Adrenal gland (tissue), 5 donors: ENCODE results near the gene TBX3.

Experiments used
- CTCF ChIP-seq, 6 experiments: fragments of 450-650 bp in 4 of 6; fragments of 200-600 bp in 2 of 6; sonication (generic) in 1 of 6; IDR thresholded peaks; 1 replicate in 5 of 6; 2 replicates in 1 of 6; pipeline versions ENCODE4 v1.5.1 to v1.8.0; 2016 to 2021; ENCODE audit warnings: antibody characterized with exemption in 6 of 6, mild to moderate bottlenecking in 2 of 6, moderate library complexity in 1 of 6
- POLR2A ChIP-seq, 2 donors: fragments of 450-650 bp; IDR thresholded peaks; one replicate each; pipeline ENCODE4 v1.6.1; 2017; ENCODE audit warnings: antibody characterized with exemption in 2 of 2, mild to moderate bottlenecking in 2 of 2, moderate library complexity in 1 of 2
- donor health status: DM: no; HTN: no; CAD: no.

GRCh38 chr12:114664651-114665320 lies 19.2 kb downstream of the TBX3 start:
- TF ChIP-seq POLR2A (IDR thresholded peaks at IDR 0.05) = no peak
- TF ChIP-seq CTCF (IDR thresholded peaks at IDR 0.05) = no peak
